Liver (tissue), 3 donors: Measurements from ENCODE around the gene ZDHHC11B.
"Not testable (repeated sequence)": the region's sequence is repeated elsewhere in the genome, so short reads cannot be mapped to it uniquely, and the experiment has no call there.

Experiments used
- GABPA ChIP-seq, 2 donors: IDR thresholded peaks in 1 of 2; conservative IDR thresholded peaks in 1 of 2; 2 replicates each; pipeline ENCODE4 v1.6.1; 2016; ENCODE audit warnings: antibody characterized with exemption in 2 of 2, mild to moderate bottlenecking in 1 of 2, moderate library complexity in 1 of 2
- JUND ChIP-seq, 2 donors: IDR thresholded peaks; 2 replicates each; pipeline ENCODE4 v1.6.1; 2016; ENCODE audit warnings: antibody characterized with exemption in 2 of 2
- RAD21 ChIP-seq, 2 donors: IDR thresholded peaks; 2 replicates each; pipeline ENCODE4 v1.6.1; 2016; ENCODE audit warnings: antibody characterized with exemption in 2 of 2, mild to moderate bottlenecking in 2 of 2
- SP1 ChIP-seq: IDR thresholded peaks from 2 replicates; pipeline ENCODE4 v1.6.1; 2018; ENCODE audit warnings: antibody characterized with exemption, mild to moderate bottlenecking
- TAF1 ChIP-seq: conservative IDR thresholded peaks from 2 replicates; pipeline ENCODE4 v1.6.1; 2016; ENCODE audit warnings: antibody characterized with exemption, mild to moderate bottlenecking
- YY1 ChIP-seq: IDR thresholded peaks from 2 replicates; pipeline ENCODE4 v1.6.1; 2016; ENCODE audit warnings: antibody characterized with exemption, mild to moderate bottlenecking
- ZBTB33 ChIP-seq: IDR thresholded peaks from 2 replicates; pipeline ENCODE4 v1.6.1; 2016; ENCODE audit warnings: antibody characterized with exemption
- TF ChIP-seq, protein P1 (sequence below): fragments of 150-350 bp; IDR thresholded peaks from 2 replicates; pipeline ENCODE4 v1.5.1; 2017; ENCODE audit warnings: improper control_type of control experiment, low read depth, low read length; ENCODE audit not compliant: missing input control
- TF ChIP-seq, protein P2 (sequence below): IDR thresholded peaks from 2 replicates; pipeline ENCODE4 v1.6.1; 2016; ENCODE audit warnings: antibody characterized with exemption, mild to moderate bottlenecking
- TF ChIP-seq, protein P3 (sequence below): IDR thresholded peaks from 2 replicates; pipeline ENCODE4 v1.6.1; 2016; ENCODE audit warnings: antibody characterized with exemption
- donor health status: healthy.
- donor health status: healthy.

GRCh38 chr5:774304-774703, 10.2 kb downstream of the ZDHHC11B start:
- TF ChIP-seq TAF1; JUND (IDR thresholded peaks at IDR 0.05); SP1; ZBTB33; YY1; RAD21 (IDR thresholded peaks at IDR 0.05); GABPA (IDR thresholded peaks at IDR 0.05 in 1 of 2, conservative IDR thresholded peaks at IDR 0.05 in 1 of 2): not testable (repeated sequence)
- TF ChIP-seq, protein P1, sequence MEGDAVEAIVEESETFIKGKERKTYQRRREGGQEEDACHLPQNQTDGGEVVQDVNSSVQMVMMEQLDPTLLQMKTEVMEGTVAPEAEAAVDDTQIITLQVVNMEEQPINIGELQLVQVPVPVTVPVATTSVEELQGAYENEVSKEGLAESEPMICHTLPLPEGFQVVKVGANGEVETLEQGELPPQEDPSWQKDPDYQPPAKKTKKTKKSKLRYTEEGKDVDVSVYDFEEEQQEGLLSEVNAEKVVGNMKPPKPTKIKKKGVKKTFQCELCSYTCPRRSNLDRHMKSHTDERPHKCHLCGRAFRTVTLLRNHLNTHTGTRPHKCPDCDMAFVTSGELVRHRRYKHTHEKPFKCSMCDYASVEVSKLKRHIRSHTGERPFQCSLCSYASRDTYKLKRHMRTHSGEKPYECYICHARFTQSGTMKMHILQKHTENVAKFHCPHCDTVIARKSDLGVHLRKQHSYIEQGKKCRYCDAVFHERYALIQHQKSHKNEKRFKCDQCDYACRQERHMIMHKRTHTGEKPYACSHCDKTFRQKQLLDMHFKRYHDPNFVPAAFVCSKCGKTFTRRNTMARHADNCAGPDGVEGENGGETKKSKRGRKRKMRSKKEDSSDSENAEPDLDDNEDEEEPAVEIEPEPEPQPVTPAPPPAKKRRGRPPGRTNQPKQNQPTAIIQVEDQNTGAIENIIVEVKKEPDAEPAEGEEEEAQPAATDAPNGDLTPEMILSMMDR = not testable (repeated sequence)
- TF ChIP-seq, protein P2, sequence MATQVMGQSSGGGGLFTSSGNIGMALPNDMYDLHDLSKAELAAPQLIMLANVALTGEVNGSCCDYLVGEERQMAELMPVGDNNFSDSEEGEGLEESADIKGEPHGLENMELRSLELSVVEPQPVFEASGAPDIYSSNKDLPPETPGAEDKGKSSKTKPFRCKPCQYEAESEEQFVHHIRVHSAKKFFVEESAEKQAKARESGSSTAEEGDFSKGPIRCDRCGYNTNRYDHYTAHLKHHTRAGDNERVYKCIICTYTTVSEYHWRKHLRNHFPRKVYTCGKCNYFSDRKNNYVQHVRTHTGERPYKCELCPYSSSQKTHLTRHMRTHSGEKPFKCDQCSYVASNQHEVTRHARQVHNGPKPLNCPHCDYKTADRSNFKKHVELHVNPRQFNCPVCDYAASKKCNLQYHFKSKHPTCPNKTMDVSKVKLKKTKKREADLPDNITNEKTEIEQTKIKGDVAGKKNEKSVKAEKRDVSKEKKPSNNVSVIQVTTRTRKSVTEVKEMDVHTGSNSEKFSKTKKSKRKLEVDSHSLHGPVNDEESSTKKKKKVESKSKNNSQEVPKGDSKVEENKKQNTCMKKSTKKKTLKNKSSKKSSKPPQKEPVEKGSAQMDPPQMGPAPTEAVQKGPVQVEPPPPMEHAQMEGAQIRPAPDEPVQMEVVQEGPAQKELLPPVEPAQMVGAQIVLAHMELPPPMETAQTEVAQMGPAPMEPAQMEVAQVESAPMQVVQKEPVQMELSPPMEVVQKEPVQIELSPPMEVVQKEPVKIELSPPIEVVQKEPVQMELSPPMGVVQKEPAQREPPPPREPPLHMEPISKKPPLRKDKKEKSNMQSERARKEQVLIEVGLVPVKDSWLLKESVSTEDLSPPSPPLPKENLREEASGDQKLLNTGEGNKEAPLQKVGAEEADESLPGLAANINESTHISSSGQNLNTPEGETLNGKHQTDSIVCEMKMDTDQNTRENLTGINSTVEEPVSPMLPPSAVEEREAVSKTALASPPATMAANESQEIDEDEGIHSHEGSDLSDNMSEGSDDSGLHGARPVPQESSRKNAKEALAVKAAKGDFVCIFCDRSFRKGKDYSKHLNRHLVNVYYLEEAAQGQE = not testable (repeated sequence)
- TF ChIP-seq, protein P3, sequence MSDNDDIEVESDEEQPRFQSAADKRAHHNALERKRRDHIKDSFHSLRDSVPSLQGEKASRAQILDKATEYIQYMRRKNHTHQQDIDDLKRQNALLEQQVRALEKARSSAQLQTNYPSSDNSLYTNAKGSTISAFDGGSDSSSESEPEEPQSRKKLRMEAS = not testable (repeated sequence)
